Suppressor macrophage (primary cell): ENCODE data around the gene TSPAN18.
A peak's percentile ranks its signal among the peaks of the same experiment; 100 is the strongest.

Experiments used
- DNase-seq, 4 experiments: peaks; one replicate each; pipeline ENCODE4 v3.0.0-alpha.2; 2020 to 2022

The TSPAN18 gene

DNA sequence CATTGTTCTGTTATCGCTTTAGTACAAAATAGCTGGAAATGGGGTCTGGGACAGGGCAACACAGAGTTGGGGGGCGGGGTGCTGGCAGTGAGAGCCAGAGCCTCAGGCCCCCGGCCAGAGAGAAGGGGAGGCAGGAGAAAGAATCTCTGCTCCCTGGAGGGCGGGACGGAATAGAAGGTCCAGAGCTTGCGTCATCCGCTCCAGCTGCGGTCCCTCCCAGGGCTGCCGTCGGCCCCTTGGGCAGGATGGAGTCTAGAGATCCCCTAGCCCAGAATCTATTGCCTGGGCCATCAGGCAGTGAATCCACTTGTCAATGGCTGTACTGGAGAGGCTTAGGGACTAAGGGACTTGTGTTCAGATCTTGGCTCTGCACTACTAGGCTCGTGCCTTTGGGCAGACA, 218.9 kb downstream of the TSPAN18 start:
- no peak for DNase-seq

GRCh38 chr11:44946263-44946662, 219.5 kb downstream of the TSPAN18 start:
- no peak for DNase-seq

DNA sequence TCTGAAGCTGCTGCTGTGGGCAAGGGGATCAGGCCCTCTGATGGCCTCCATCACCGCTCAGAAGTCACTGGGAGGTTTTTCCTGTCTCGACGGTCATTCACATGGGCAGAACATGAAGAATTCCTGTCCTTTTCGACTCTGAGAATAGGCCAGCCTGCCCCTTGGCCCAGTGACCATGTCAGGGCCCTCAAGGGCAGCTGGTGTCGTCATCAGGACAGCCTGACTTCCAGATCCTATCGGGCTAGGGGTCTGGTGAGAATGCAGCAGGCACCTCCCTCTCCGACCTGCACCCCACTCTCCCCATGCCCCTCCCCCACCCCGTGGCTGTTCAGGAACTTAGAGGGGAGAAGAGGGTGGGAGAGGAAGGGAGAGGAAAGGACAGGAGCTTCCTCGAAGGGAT, 220.4 kb downstream of the TSPAN18 start:
- DNase-seq: no peak

- DNase-seq: no peak
Measured at GRCh38 chr11:44948155-44948554, 221.4 kb downstream of the TSPAN18 start.

- peak in 3 of 4 experiments; percentile 48 to 64 (median 61) for DNase-seq
Measured at GRCh38 chr11:44949160-44950030, 222.6 kb downstream of the TSPAN18 start.

GRCh38 chr11:44950031-44950624, 223.4 kb downstream of the TSPAN18 start:
- peak in 3 of 4 experiments; percentile 24 to 62 (median 56) for DNase-seq

- DNase-seq: peak; percentile 88 to 96 (median 92)
Measured at GRCh38 chr11:44950625-44951476, 224.1 kb downstream of the TSPAN18 start, which contains the start of gene TP53I11. TP53I11 (minus strand) TSS chr11:44950883; CDS start chr11:44938335, 12,548 bp downstream.

GRCh38 chr11:44952082-44952481, 225.3 kb downstream of the TSPAN18 start:
- no peak for DNase-seq

GRCh38 chr11:44952500-44953260, 225.9 kb downstream of the TSPAN18 start:
- no peak for DNase-seq

GRCh38 chr11:44954051-44954906, 227.5 kb downstream of the TSPAN18 start:
- DNase-seq: no peak

DNA sequence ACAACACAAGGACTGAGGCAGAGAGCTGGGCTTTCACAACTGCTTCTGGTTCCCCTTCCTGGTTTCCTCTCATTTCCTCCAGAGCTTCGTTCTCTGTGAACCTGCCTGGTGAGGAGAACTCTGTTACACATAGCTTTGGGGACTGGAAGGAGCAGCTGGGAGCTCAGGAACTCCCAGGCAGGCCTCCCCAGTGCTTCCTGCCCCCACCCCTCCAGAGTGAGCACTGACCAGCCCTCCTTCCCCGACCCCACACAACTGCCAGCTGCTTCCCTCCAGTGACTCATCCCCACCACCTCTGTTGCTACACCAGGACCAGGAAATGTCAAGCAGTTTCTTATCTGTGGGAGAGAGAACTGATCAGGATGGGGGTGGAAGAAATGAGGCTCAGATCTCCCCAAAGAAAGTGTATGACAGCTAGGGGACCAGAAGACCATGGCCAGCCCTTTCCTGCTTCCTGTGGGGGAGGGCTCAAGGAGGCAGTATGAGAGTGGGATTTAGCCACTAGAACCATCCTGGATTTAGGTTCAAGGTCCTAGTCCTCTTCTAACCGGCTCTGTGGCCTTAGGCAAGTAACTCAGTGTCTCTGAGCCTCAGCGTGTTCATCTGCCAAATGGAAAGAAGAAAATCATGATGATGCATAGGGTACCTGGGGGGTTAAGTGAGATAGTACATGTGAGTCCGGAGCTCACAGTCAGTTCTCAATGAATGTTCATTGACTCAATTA, 228.4 kb downstream of the TSPAN18 start:
- DNase-seq: peak; percentile 84 to 91 (median 90)

DNA sequence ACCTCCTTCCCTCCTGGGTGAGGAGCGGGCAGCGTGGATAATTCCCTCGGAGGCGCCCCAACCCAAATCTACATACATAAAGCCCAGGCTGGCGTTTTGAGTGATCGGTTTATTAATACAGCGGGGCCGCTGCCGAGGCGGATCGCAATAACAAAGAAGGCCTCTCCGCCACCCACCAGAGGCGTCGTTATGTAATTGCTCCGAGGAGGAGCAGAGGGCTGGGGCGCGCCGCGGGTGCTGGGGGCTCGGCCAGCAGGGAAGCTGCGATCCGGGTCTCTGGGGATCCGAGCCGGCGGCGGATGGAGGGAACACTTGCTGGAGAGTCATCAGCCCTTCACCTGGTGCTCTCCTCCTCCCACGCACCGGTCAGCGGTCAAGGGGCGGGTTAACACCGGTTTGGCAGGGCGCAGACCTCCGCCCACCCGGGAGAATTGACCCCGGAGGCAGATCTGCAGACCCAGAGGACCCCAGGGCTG, 230.3 kb downstream of the TSPAN18 start:
- no peak for DNase-seq

DNA sequence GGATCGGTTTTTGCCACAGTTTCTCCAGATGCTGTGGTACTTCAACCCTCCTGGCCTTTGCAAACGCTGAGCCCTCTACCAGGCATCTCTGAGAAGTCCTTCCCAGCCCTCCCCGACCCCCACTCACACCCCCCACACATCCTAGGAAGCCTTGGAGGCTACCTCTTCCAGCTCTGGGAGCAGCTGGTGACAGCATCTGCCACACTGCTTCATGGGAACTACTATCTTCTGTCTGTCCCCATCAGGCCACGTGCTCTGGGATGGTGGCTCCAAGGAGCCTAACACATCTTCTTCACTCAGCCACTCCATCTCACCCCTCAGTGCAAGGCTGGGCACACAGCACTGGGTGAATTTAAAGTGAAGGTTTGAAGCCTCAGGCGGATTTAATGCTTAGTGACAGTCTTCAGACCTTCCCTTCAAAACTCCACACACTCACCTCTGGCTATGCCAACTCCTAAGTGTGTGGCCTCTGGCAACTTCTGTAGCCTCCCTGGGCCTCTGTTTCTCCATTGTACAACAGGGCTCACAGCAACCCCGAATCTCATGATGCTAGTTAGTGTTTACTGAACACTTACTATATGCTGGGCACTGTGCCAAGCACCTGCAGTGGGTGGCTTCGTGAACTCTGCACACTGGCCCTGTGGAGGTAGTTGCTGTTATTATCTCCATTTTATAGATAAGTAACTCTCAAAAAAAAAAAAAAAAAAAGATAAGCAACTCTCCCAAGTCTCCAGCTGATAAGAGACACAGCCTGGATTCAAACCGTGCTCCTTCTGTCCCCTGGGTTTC, 231.2 kb downstream of the TSPAN18 start:
- DNase-seq: no peak

DNA sequence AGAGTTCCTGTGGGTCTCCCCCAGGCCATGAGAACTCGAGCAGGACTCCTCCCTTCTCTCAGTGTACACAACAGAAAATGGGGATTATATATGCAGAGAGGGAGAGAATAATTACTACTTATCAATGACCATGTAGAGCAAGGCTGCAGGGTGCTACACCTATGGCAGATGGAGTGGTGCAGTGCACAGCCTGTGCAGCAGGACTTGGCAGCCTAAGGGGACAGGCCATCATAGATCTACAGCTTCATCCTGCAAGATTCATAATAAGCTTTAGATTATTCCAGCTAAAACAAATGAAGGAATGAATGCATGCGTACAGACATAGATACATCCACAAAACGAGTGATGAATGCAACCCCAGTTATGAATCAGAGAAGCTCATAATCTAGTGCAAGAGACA, 232.3 kb downstream of the TSPAN18 start:
- no peak for DNase-seq

- DNase-seq: no peak
Measured at GRCh38 chr11:44960200-44960845, 233.6 kb downstream of the TSPAN18 start.

- no peak for DNase-seq
Measured at GRCh38 chr11:44962464-44962863, 235.7 kb downstream of the TSPAN18 start.

GRCh38 chr11:44963136-44963535, 236.4 kb downstream of the TSPAN18 start:
- DNase-seq: no peak

GRCh38 chr11:44963948-44964347, 237.2 kb downstream of the TSPAN18 start:
- no peak for DNase-seq
